Measurements from ENCODE around the gene BOD1L1. TPM values are rescaled to one million over a fixed set of nuclear protein-coding genes. Genes with fewer than 3 reads are reported as not detected.

The BOD1L1 gene
- total and polyA plus RNA-seq, 2 donors (not counting 1 experiment from before 2014, with no cell fraction given): 20.1 to 34.3 TPM

DNA sequence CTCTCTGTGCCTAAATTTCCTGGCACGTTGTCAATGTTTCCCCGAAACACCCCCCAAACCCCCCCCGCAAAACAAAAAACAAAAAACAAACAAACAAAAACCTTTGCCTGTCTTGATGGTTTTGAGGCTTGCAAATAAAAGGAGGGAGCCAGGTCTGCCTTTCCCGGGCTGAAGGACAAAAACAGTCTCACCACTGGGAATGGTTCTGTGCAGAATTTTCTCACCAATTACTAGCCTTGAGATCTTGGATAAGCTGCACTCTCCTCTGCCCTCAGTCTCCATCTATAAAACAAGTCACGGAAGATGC lies 98.8 kb downstream of the BOD1L1 start:
- no peak overlapping the region for H2AFZ ChIP-seq (ENCODE audit: low read length)
- no peak overlapping the region for H3K4me2 ChIP-seq (ENCODE audit: extremely low read depth, insufficient read depth, low read length)
- H3K9ac ChIP-seq (ENCODE audit: insufficient read depth, low read length): no peak overlapping the region
- H3K4me3 ChIP-seq (replicated peaks in 1 of 4; ENCODE audit: control extremely low read depth in 1 of 4, insufficient read depth in 1 of 4, low read depth in 3 of 4, low read length in 4 of 4): no peak overlapping the region
- H3K36me3 ChIP-seq (ENCODE audit: control insufficient read depth, insufficient read depth, low read length): no peaks in the 10 kb centered on the region
- no peaks in the 10 kb centered on the region for H4K20me1 ChIP-seq (ENCODE audit: control insufficient read depth, extremely low read depth, insufficient read depth, low read length)
- H3K27ac ChIP-seq (ENCODE audit: insufficient read depth, low read length): no peak overlapping the region
- H3K9me3 ChIP-seq (ENCODE audit: control insufficient read depth, insufficient read depth, low read depth, low read length): no peaks in the 10 kb centered on the region
- no peaks in the 10 kb centered on the region for H3K79me2 ChIP-seq (ENCODE audit: control insufficient read depth, insufficient read depth, low read length)
- TF ChIP-seq, protein P1, sequence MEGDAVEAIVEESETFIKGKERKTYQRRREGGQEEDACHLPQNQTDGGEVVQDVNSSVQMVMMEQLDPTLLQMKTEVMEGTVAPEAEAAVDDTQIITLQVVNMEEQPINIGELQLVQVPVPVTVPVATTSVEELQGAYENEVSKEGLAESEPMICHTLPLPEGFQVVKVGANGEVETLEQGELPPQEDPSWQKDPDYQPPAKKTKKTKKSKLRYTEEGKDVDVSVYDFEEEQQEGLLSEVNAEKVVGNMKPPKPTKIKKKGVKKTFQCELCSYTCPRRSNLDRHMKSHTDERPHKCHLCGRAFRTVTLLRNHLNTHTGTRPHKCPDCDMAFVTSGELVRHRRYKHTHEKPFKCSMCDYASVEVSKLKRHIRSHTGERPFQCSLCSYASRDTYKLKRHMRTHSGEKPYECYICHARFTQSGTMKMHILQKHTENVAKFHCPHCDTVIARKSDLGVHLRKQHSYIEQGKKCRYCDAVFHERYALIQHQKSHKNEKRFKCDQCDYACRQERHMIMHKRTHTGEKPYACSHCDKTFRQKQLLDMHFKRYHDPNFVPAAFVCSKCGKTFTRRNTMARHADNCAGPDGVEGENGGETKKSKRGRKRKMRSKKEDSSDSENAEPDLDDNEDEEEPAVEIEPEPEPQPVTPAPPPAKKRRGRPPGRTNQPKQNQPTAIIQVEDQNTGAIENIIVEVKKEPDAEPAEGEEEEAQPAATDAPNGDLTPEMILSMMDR (conservative IDR thresholded peaks at IDR 0.05 in 1 of 2, IDR thresholded peaks at IDR 0.05 in 1 of 2; ENCODE audit: low read depth in 1 of 2, low read length in 2 of 2): no peak
- H3K4me1 ChIP-seq (ENCODE audit: control insufficient read depth, extremely low read depth, insufficient read depth, low read length): no peaks in the 10 kb centered on the region
- H3K27me3 ChIP-seq (ENCODE audit: control insufficient read depth, insufficient read depth, low read length): peaks cover 75% of the 10 kb centered on the region
- no peak for DNase-seq (ENCODE audit: low read depth in 2 of 2)

DNA sequence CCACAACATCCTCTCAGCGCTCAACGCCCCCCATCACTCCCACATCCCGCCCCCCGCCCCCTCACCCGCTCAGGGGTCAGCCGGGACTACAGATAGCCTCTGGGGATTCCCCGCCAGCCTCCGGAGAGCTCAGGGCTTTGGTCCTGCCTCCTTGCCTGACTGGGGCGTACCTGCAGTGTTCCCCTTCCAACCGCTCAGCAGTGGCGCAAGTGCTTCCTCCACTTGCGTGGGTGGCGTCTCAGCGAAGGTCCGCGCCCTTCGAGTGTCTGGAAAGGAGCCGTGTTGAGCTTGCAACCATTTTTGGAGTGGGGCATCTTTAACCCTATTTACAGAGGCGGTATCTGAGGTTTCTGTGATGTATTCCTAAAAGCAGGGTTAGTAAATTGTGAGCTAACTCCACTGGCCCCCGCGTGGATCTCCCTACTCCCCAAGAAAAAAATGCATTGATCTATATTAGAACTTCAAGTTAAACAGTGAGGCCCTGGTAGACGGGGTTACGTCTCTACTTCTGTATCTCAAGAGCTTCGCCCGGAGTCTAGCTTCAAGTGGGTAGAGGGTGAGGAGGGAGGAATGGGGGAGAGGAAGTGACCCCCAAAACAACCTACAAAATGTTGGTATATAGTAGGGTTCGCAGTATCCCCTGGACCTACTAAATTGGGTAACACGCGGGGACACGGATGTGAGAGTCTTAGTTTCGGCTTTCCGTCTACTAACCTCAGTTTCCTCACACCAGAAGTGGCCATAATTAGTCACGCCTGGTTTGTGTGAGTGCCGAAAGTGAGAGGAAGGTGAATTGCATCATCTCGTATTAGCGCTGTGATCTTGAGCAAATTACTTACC lies 99.3 kb downstream of the BOD1L1 start:
- Histone ChIP-seq H3K4me2 (ENCODE audit: extremely low read depth, insufficient read depth, low read length) (no peak overlapping the region), H2AFZ (ENCODE audit: low read length) (no peak overlapping the region), H3K4me3 (replicated peaks in 1 of 4; ENCODE audit: control extremely low read depth in 1 of 4, insufficient read depth in 1 of 4, low read depth in 3 of 4, low read length in 4 of 4) (no peak overlapping the region), H3K4me1 (ENCODE audit: control insufficient read depth, extremely low read depth, insufficient read depth, low read length) (no peaks in the 10 kb centered on the region), H4K20me1 (ENCODE audit: control insufficient read depth, extremely low read depth, insufficient read depth, low read length) (no peaks in the 10 kb centered on the region), H3K27me3 (ENCODE audit: control insufficient read depth, insufficient read depth, low read length) (peaks cover 74% of the 10 kb centered on the region), H3K9ac (ENCODE audit: insufficient read depth, low read length) (no peak overlapping the region), H3K27ac (ENCODE audit: insufficient read depth, low read length) (no peak overlapping the region), H3K79me2 (ENCODE audit: control insufficient read depth, insufficient read depth, low read length) (no peaks in the 10 kb centered on the region), H3K9me3 (ENCODE audit: control insufficient read depth, insufficient read depth, low read depth, low read length) (no peaks in the 10 kb centered on the region), H3K36me3 (ENCODE audit: control insufficient read depth, insufficient read depth, low read length) (no peaks in the 10 kb centered on the region)
- TF ChIP-seq, protein P1 (conservative IDR thresholded peaks at IDR 0.05 in 1 of 2, IDR thresholded peaks at IDR 0.05 in 1 of 2; ENCODE audit: low read depth in 1 of 2, low read length in 2 of 2): no peak
- peak; percentile 3 for TF ChIP-seq EZH2 (IDR thresholded peaks at IDR 0.05; ENCODE audit: low read length, missing control alignments)
- no peak for DNase-seq (ENCODE audit: low read depth in 2 of 2)

DNA sequence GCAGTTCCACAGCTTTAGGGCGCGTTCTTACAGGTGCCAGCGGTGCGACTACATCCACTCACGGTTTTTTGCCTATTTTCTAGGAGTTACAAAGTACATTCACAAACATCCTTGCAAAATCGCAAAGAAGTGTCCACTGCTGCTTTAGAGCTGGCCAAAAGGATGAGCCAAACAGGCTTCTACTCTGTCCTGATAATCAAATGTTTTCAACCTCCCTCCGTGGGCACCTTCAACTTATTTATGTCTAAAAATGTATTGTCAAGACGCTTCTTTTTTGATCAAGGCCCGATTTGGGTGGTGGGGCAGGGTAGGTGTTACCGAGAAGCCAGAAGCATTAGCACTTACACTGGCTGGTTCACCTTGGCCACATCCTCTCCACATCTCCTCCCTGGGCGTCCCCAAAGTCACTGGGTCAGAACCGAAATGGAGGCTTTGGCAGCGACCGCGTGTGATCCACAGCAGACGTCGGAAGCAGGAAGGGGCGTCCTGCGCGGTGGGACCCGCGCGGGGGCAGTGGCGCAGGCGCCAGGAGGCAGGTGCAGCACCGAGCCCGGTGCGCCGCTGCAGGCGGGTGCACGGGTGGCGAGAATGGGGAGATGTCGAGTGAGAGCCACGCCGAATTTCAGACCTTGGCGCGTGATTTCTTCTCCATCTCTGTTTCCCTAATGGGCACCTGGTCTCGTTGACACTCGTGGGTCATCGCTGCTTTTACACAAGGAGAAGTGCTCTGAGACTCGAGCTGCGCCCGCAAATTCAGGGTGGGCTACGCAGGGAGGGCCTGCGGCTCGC lies 100.1 kb downstream of the BOD1L1 start:
- TF ChIP-seq EZH2 (IDR thresholded peaks at IDR 0.05; ENCODE audit: low read length, missing control alignments): peak; percentile 63
- TF ChIP-seq, protein P1 (conservative IDR thresholded peaks at IDR 0.05 in 1 of 2, IDR thresholded peaks at IDR 0.05 in 1 of 2; ENCODE audit: low read depth in 1 of 2, low read length in 2 of 2): no peak
- no peaks in the 10 kb centered on the region for H3K9me3 ChIP-seq (ENCODE audit: control insufficient read depth, insufficient read depth, low read depth, low read length)
- H3K79me2 ChIP-seq (ENCODE audit: control insufficient read depth, insufficient read depth, low read length): no peaks in the 10 kb centered on the region
- peaks cover 73% of the 10 kb centered on the region for H3K27me3 ChIP-seq (ENCODE audit: control insufficient read depth, insufficient read depth, low read length)
- H3K36me3 ChIP-seq (ENCODE audit: control insufficient read depth, insufficient read depth, low read length): no peaks in the 10 kb centered on the region
- no peak for DNase-seq (ENCODE audit: low read depth in 2 of 2)
- H3K4me3 ChIP-seq (replicated peaks in 1 of 4; ENCODE audit: control extremely low read depth in 1 of 4, insufficient read depth in 1 of 4, low read depth in 3 of 4, low read length in 4 of 4): no peak overlapping the region
- no peak overlapping the region for H3K4me2 ChIP-seq (ENCODE audit: extremely low read depth, insufficient read depth, low read length)
- H3K9ac ChIP-seq (ENCODE audit: insufficient read depth, low read length): no peak overlapping the region
- no peak overlapping the region for H3K27ac ChIP-seq (ENCODE audit: insufficient read depth, low read length)
- no peaks in the 10 kb centered on the region for H3K4me1 ChIP-seq (ENCODE audit: control insufficient read depth, extremely low read depth, insufficient read depth, low read length)
- H4K20me1 ChIP-seq (ENCODE audit: control insufficient read depth, extremely low read depth, insufficient read depth, low read length): no peaks in the 10 kb centered on the region
- no peak overlapping the region for H2AFZ ChIP-seq (ENCODE audit: low read length)
